Measurements from ENCODE around the gene KAZN.

Gene KAZN

DNA sequence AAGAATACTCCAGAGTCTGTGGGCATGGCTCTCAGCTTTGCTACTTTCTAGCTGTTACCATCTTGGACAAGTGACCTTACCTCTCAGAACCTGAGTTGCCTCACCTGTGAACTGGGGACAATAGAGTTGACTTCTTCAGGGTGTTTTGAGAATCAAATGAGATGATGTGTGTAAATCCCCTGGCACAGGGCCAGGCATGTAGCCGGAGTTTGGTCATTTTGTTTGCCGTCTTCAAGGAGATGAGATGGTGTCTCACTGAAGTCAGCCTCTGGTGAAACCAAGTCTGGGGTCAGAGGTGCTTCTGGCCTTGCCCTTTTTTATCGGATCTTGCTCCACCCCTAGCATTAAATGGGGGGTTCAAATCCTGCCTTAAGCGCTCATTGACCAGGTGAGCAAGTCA lies 405.9 kb downstream of the KAZN start:
- H3K36me3 ChIP-seq (ENCODE audit: control insufficient read depth, low read depth, low read length) = no peaks in the 10 kb centered on the region
- no peak overlapping the region for H3K9ac ChIP-seq (ENCODE audit: low read length)

DNA sequence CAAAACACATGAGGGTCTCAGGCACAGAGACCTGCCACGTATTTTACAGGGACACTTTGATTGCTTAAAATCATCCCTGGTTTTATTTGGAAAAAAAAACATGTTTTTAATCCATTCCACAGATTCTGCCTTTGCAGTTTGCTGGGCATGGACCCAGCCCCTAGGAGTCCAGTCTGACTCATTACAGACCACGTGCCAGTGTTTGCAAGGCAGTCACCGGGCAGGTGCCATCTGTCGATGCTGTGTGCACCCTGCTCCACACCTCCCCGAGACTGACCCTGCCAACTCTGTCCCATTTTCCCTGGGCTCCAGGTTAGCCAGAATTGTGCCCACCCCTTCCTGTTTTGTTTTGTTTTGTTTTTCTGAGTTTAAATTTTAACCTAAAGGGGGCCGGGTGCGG lies 406.6 kb downstream of the KAZN start:
- no peak overlapping the region for H3K4me3 ChIP-seq (ENCODE audit: low read length)
- H3K4me1 ChIP-seq (ENCODE audit: control insufficient read depth, low read depth, low read length) = peaks cover 4% of the 10 kb centered on the region
- no peak overlapping the region for H3K9ac ChIP-seq (ENCODE audit: low read length)
- no peak overlapping the region for H3K27ac ChIP-seq (ENCODE audit: low read length)
- no peaks in the 10 kb centered on the region for H3K36me3 ChIP-seq (ENCODE audit: control insufficient read depth, low read depth, low read length)
- no peaks in the 10 kb centered on the region for H3K27me3 ChIP-seq (ENCODE audit: control insufficient read depth, insufficient read depth, low read length)
- peaks cover 4% of the 10 kb centered on the region for H3K9me3 ChIP-seq (ENCODE audit: control insufficient read depth, low read depth, low read length)

More for the DNA sequence above, 405.9 kb downstream of the KAZN start:
- Histone ChIP-seq H3K9me3 (ENCODE audit: control insufficient read depth, low read depth, low read length) (no peaks in the 10 kb centered on the region), H3K27me3 (ENCODE audit: control insufficient read depth, insufficient read depth, low read length) (no peaks in the 10 kb centered on the region), H3K4me3 (ENCODE audit: low read length) (no peak overlapping the region), H3K4me1 (ENCODE audit: control insufficient read depth, low read depth, low read length) (peaks cover 4% of the 10 kb centered on the region), H3K27ac (ENCODE audit: low read length) (no peak overlapping the region)

DNA sequence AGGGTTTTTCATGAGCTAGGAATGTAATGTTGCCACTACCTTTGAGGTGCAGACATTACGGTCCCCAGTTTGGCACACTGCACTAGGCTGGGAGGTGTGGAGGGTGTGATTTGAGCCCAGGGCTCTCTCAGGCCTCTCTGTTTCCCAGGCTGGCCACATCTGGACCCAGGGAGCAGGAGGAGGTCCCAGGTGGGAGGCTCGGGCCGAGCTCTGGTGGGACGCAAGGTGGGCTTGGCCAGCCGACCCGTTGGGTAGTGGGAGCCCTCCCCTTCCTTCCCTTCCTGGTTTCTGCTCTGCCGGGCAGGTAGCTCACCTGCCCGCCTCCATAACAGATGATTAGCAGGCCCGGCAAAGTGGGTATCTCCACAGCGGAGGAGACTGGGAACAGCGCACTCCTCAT lies 408.9 kb downstream of the KAZN start:
- Histone ChIP-seq H3K4me3 (ENCODE audit: low read length) (no peak overlapping the region), H3K27me3 (ENCODE audit: control insufficient read depth, insufficient read depth, low read length) (no peaks in the 10 kb centered on the region), H3K9me3 (ENCODE audit: control insufficient read depth, low read depth, low read length) (peaks cover 4% of the 10 kb centered on the region), H3K4me1 (ENCODE audit: control insufficient read depth, low read depth, low read length) (peaks cover 4% of the 10 kb centered on the region), H3K27ac (ENCODE audit: low read length) (no peak overlapping the region), H3K9ac (ENCODE audit: low read length) (no peak overlapping the region), H3K36me3 (ENCODE audit: control insufficient read depth, low read depth, low read length) (no peaks in the 10 kb centered on the region)

DNA sequence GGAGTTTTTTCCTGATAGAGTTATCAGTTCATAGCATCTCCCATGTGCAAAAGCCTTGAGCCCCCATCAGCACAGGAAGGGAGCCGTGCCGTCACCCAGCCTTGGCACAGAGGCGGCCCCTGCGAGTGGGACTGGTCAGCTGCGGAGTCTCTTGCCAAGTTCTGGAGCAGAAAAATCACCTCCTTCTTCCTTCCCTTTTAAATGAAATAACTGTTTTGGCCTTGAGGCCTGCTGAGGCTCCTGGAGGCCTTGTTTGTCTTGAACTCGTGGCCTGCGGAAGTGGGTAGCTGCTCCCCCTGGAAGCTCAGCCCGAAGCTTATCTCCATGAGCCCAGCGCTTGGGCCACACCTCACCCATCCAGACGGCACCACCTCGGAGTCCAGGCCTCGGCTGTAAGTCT lies 409.4 kb downstream of the KAZN start:
- no peaks in the 10 kb centered on the region for H3K27me3 ChIP-seq (ENCODE audit: control insufficient read depth, insufficient read depth, low read length)
- H3K4me1 ChIP-seq (ENCODE audit: control insufficient read depth, low read depth, low read length) = peaks cover 4% of the 10 kb centered on the region
- H3K36me3 ChIP-seq (ENCODE audit: control insufficient read depth, low read depth, low read length) = no peaks in the 10 kb centered on the region

DNA sequence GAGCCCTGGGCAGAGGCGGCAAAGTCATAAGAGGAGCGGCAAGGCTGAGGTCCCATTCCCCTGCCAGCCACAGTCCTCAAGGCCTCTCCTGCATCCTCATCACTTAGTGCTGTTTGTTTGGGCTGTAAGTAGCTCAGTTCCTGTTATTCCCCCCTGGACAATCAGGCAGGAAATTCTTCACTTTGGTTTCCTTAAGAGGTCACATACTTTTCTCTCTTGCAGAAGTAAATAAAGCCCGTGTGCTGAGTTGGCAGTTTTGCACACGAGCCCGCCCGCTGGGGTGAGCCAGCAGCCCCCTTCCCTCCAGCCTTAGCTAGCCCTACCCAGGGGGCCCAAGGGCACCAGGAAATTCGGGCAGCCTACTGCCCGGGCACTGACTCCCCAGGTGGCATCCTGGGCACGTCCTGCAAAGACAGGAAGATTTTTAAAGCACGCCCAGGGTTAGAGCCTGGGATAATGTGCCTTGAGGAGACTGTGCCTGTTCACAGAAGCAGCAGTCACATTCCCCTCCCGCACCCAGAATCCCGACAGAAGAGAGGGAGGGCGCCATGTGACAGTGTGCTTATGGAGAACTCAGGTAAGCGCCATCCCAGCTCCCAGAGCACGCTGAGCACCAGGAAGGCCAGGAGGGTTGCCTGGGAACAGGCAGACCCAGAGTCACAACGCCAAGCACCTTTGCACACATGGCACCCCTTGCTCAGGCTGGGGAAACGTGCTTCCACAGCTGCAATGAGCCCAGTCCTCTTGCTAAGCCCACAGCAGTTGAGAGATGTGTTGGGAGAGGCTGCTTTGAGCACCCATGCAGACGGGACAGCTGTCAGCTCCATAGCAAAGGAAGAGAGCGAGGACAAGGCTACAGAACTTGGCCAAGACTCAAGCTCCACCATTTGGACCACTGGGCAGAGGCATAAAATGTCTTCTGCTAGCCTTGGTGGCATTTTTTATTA lies 410.6 kb downstream of the KAZN start:
- H3K36me3 ChIP-seq (ENCODE audit: control insufficient read depth, low read depth, low read length) = no peaks in the 10 kb centered on the region
- no peak overlapping the region for H3K9ac ChIP-seq (ENCODE audit: low read length)
- H3K27ac ChIP-seq (ENCODE audit: low read length) = no peak overlapping the region
- H3K27me3 ChIP-seq (ENCODE audit: control insufficient read depth, insufficient read depth, low read length) = no peaks in the 10 kb centered on the region
- H3K4me1 ChIP-seq (ENCODE audit: control insufficient read depth, low read depth, low read length) = peaks cover 4% of the 10 kb centered on the region
- H3K9me3 ChIP-seq (ENCODE audit: control insufficient read depth, low read depth, low read length) = peaks cover 4% of the 10 kb centered on the region
- no peak overlapping the region for H3K4me3 ChIP-seq (ENCODE audit: low read length)

More for the DNA sequence above, 409.4 kb downstream of the KAZN start:
- no peak overlapping the region for H3K4me3 ChIP-seq (ENCODE audit: low read length)
- no peak overlapping the region for H3K9ac ChIP-seq (ENCODE audit: low read length)
- H3K27ac ChIP-seq (ENCODE audit: low read length) = no peak overlapping the region
- H3K9me3 ChIP-seq (ENCODE audit: control insufficient read depth, low read depth, low read length) = peaks cover 4% of the 10 kb centered on the region

DNA sequence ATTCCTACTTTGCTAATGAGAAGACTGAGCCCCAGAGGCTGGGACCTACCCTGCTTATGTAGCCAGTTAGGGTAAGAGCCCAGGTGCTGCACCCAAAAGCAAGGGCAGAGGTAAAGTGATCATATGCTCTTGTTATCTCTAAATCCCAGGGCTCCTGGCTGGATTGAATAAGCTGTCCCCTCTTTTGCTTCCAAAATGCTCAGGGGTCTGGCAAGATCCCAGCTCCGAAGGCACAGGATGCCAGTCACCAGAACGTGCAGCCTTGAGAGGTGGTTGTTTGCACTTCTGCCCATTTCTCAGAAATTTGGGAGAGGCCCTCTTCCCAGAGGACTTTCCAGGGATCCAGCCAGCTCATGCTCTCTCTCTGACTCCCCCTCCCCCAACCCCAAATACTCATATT lies 412.7 kb downstream of the KAZN start:
- Histone ChIP-seq H3K9ac (ENCODE audit: low read length) (no peak overlapping the region), H3K27me3 (ENCODE audit: control insufficient read depth, insufficient read depth, low read length) (no peaks in the 10 kb centered on the region), H3K9me3 (ENCODE audit: control insufficient read depth, low read depth, low read length) (peaks cover 4% of the 10 kb centered on the region)

DNA sequence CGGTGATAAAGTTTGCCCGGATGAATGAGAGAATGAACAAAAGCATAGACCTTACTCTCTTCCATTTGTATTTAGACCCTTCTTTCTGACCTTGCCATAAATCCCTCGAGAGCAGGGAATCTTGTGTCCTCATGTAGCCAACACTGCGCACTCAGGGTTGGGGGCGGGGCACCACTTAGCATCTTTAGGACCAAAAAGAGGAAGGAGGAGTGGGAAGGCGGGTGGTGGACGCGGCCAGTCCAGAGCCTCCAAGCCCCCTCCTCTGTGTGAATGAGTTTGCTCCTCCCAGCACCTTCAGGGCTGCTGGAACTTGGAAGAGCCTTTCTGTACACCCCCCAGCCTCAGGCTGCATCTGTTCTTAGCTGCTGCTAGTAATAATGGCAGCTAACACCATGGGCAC lies 413.2 kb downstream of the KAZN start:
- no peaks in the 10 kb centered on the region for H3K27me3 ChIP-seq (ENCODE audit: control insufficient read depth, insufficient read depth, low read length)
- no peak overlapping the region for H3K4me3 ChIP-seq (ENCODE audit: low read length)
- H3K27ac ChIP-seq (ENCODE audit: low read length) = no peak overlapping the region
- H3K36me3 ChIP-seq (ENCODE audit: control insufficient read depth, low read depth, low read length) = no peaks in the 10 kb centered on the region
- H3K9me3 ChIP-seq (ENCODE audit: control insufficient read depth, low read depth, low read length) = peaks cover 4% of the 10 kb centered on the region
- no peak overlapping the region for H3K9ac ChIP-seq (ENCODE audit: low read length)
- peaks cover 4% of the 10 kb centered on the region for H3K4me1 ChIP-seq (ENCODE audit: control insufficient read depth, low read depth, low read length)

More for the DNA sequence above, 412.7 kb downstream of the KAZN start:
- H3K36me3 ChIP-seq (ENCODE audit: control insufficient read depth, low read depth, low read length) = no peaks in the 10 kb centered on the region
- H3K4me3 ChIP-seq (ENCODE audit: low read length) = no peak overlapping the region
- H3K4me1 ChIP-seq (ENCODE audit: control insufficient read depth, low read depth, low read length) = peaks cover 4% of the 10 kb centered on the region
- no peak overlapping the region for H3K27ac ChIP-seq (ENCODE audit: low read length)

DNA sequence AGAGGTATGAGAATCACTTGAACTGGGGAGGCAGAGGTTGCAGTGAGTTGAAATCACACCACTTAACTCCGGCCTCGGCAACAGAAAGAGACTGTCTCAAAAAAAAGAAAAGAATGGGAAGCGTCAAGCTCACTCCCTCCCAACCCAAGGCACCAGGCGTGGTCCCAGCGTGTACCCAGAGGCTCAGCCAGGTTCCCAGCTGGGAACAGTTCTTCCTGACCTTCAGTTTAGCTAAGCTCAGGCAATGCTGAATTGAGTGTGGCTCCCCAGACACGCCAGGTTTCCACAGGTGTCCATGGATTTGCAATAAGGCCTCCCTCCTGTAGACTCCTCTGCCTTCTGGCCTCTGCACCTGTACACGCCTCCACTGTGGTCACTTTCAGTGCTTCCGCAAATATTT lies 414.3 kb downstream of the KAZN start:
- H3K9ac ChIP-seq (ENCODE audit: low read length) = no peak overlapping the region
- H3K9me3 ChIP-seq (ENCODE audit: control insufficient read depth, low read depth, low read length) = peaks cover 4% of the 10 kb centered on the region
- no peak overlapping the region for H3K27ac ChIP-seq (ENCODE audit: low read length)
- no peaks in the 10 kb centered on the region for H3K36me3 ChIP-seq (ENCODE audit: control insufficient read depth, low read depth, low read length)
- peaks cover 4% of the 10 kb centered on the region for H3K4me1 ChIP-seq (ENCODE audit: control insufficient read depth, low read depth, low read length)
- H3K4me3 ChIP-seq (ENCODE audit: low read length) = no peak overlapping the region
- H3K27me3 ChIP-seq (ENCODE audit: control insufficient read depth, insufficient read depth, low read length) = no peaks in the 10 kb centered on the region

DNA sequence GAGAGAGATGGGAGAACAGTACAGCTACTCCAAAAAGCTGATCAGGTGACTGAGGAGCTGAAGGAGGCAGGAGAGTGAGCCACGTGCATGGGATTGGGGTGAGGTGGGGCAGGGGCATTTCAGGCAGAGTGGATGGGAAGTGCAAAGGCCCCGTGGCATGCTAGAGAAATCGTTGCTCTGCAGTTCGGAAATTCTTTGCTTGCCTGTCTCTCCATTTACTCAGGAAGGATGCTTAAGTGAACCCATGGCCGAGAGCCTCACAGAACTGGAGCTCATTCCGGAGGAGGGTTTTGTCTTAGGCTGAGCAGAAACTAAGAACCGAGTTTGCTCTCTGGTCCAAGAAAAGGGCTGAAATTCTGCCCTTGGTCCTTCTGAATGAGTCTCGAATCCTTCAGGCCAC lies 415.3 kb downstream of the KAZN start:
- Histone ChIP-seq H3K4me3 (ENCODE audit: low read length) (no peak overlapping the region), H3K9ac (ENCODE audit: low read length) (no peak overlapping the region), H3K27me3 (ENCODE audit: control insufficient read depth, insufficient read depth, low read length) (no peaks in the 10 kb centered on the region), H3K27ac (ENCODE audit: low read length) (no peak overlapping the region), H3K36me3 (ENCODE audit: control insufficient read depth, low read depth, low read length) (no peaks in the 10 kb centered on the region), H3K9me3 (ENCODE audit: control insufficient read depth, low read depth, low read length) (peaks cover 4% of the 10 kb centered on the region), H3K4me1 (ENCODE audit: control insufficient read depth, low read depth, low read length) (no peaks in the 10 kb centered on the region)

DNA sequence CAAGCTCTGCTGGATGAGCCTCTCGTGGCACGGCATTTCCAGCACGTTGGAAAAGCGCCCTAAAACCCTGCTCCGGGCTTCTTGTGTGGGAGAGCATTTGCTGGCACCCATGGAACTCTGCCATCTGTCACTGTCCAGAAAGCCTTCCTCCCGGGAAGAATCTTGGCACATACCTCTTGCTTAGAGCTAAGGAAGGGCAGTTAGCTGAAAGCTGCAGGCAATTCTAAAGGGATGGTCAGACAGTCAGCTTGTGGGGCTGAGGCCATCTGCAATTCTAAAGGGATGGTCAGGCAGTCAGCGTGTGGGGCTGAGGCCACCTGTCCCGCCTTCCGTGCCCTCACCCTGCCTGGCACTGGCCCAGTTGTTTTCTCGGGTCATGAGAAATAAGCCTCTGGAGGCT lies 416.0 kb downstream of the KAZN start:
- no peak overlapping the region for H3K9ac ChIP-seq (ENCODE audit: low read length)
- H3K4me3 ChIP-seq (ENCODE audit: low read length) = no peak overlapping the region
- H3K36me3 ChIP-seq (ENCODE audit: control insufficient read depth, low read depth, low read length) = no peaks in the 10 kb centered on the region
- no peaks in the 10 kb centered on the region for H3K4me1 ChIP-seq (ENCODE audit: control insufficient read depth, low read depth, low read length)
- H3K27ac ChIP-seq (ENCODE audit: low read length) = no peak overlapping the region
- peaks cover 4% of the 10 kb centered on the region for H3K9me3 ChIP-seq (ENCODE audit: control insufficient read depth, low read depth, low read length)
- no peaks in the 10 kb centered on the region for H3K27me3 ChIP-seq (ENCODE audit: control insufficient read depth, insufficient read depth, low read length)

DNA sequence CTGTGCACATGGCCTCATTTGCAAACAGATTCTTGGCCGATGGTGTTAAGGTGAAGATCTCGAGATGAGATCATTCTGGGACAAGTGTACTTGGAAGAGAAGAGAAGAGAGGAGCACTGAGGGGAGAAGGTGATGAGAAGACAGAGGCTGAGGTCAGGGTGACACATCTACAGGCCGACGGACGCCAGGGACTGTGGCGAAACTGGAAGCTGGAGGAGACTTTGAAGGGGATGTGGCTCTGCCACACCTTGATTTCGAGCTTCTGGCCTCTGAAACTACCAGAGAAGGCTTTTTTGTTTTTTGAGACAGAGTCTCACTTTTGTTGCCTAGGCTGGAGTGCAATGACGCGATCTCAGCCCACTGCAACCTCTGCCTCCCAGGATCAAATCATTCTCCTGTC lies 417.5 kb downstream of the KAZN start:
- no peaks in the 10 kb centered on the region for H3K4me1 ChIP-seq (ENCODE audit: control insufficient read depth, low read depth, low read length)
- no peaks in the 10 kb centered on the region for H3K36me3 ChIP-seq (ENCODE audit: control insufficient read depth, low read depth, low read length)
- H3K9ac ChIP-seq (ENCODE audit: low read length) = no peak overlapping the region
- H3K27ac ChIP-seq (ENCODE audit: low read length) = no peak overlapping the region
- H3K9me3 ChIP-seq (ENCODE audit: control insufficient read depth, low read depth, low read length) = no peaks in the 10 kb centered on the region
- H3K4me3 ChIP-seq (ENCODE audit: low read length) = no peak overlapping the region
- no peaks in the 10 kb centered on the region for H3K27me3 ChIP-seq (ENCODE audit: control insufficient read depth, insufficient read depth, low read length)

DNA sequence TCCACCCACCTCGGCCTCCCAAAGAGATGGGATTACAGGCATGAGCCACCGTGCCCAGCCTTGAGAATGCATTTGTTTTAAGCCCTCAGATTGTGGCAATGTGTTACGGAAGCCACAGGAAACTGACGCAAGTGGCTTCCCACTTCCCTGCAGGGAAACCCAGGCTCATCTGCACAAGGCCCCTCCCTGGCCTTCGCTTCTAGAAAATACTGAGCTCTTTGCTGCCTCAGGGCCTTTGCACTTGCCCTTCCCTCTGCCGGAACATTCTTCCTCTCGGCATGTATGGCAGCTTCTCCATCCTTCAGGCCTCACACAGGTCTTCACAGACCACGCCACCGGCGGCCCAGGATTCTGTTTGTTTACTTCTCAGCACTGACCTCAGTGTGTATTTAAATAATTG lies 418.0 kb downstream of the KAZN start:
- H3K9ac ChIP-seq (ENCODE audit: low read length) = no peak overlapping the region
- no peaks in the 10 kb centered on the region for H3K4me1 ChIP-seq (ENCODE audit: control insufficient read depth, low read depth, low read length)
- H3K4me3 ChIP-seq (ENCODE audit: low read length) = no peak overlapping the region
- no peaks in the 10 kb centered on the region for H3K27me3 ChIP-seq (ENCODE audit: control insufficient read depth, insufficient read depth, low read length)
- no peaks in the 10 kb centered on the region for H3K36me3 ChIP-seq (ENCODE audit: control insufficient read depth, low read depth, low read length)
- H3K9me3 ChIP-seq (ENCODE audit: control insufficient read depth, low read depth, low read length) = no peaks in the 10 kb centered on the region
- no peak overlapping the region for H3K27ac ChIP-seq (ENCODE audit: low read length)

Measured in iPS-18a (cell line).